Stimulated activated CD4-positive, alpha-beta T cell treated with anti-CD3 and anti-CD28 coated beads, Interleukin-4, amount 100 ng/mL, for 24 hours (primary cell): ENCODE measurements around the gene DEFB114.
"Not testable (repeated sequence)": the region's sequence is repeated elsewhere in the genome, so short reads cannot be mapped to it uniquely, and the experiment has no call there.

Experiments used
- DNase-seq: peaks from one replicate; pipeline ENCODE4 v3.0.0-alpha.2; 2020

The DEFB114 gene

GRCh38 chr6:49964064-49964463 lies at the start of gene DEFB114:
Gene DEFB114, minus strand, starts transcription at chr6:49964164. Its CDS starts 59 bp downstream, at chr6:49964105.
- no peak for DNase-seq

- no peak for DNase-seq
Observed at GRCh38 chr6:50007819-50008218, 43.9 kb upstream of the DEFB114 start.

- no peak for DNase-seq
Observed at GRCh38 chr6:50003139-50003538, 39.2 kb upstream of the DEFB114 start.

- DNase-seq, result no peak
Observed at GRCh38 chr6:49995278-49995677, 31.3 kb upstream of the DEFB114 start.

- no peak for DNase-seq
Observed at GRCh38 chr6:49988900-49989299, 24.9 kb upstream of the DEFB114 start.

GRCh38 chr6:49987749-49988148 lies 23.8 kb upstream of the DEFB114 start:
- no peak for DNase-seq

- DNase-seq, result no peak
Observed at GRCh38 chr6:49986551-49986950, 22.6 kb upstream of the DEFB114 start.

- DNase-seq, result no peak
Observed at GRCh38 chr6:49982046-49982445, 18.1 kb upstream of the DEFB114 start.

- no peak for DNase-seq
Observed at GRCh38 chr6:49980898-49981297, 16.9 kb upstream of the DEFB114 start.

GRCh38 chr6:49979584-49979983 lies 15.6 kb upstream of the DEFB114 start:
- DNase-seq, result no peak

GRCh38 chr6:49978332-49979226 lies 14.6 kb upstream of the DEFB114 start:
- DNase-seq, result no peak

GRCh38 chr6:49969605-49970004 lies 5.6 kb upstream of the DEFB114 start, which contains the start of gene DEFB113:
Gene DEFB113, minus strand, starts transcription at chr6:49969625. Its CDS starts 0 bp downstream, at chr6:49969625.
- no peak for DNase-seq

GRCh38 chr6:49966823-49967222 lies 2.9 kb upstream of the DEFB114 start:
- DNase-seq, result no peak

GRCh38 chr6:49966334-49966733 lies 2.4 kb upstream of the DEFB114 start:
- no peak for DNase-seq

GRCh38 chr6:49958180-49958579 lies 5.8 kb downstream of the DEFB114 start:
- DNase-seq, result no peak

GRCh38 chr6:49955847-49956246 lies 8.1 kb downstream of the DEFB114 start:
- DNase-seq, result no peak

GRCh38 chr6:49951926-49952325 lies 12.0 kb downstream of the DEFB114 start:
- no peak for DNase-seq

GRCh38 chr6:49950415-49950751 lies 13.6 kb downstream of the DEFB114 start:
- no peak for DNase-seq

GRCh38 chr6:49949062-49949461 lies 14.9 kb downstream of the DEFB114 start:
- DNase-seq, result no peak

- DNase-seq, result no peak
Observed at GRCh38 chr6:49946835-49947234, 17.1 kb downstream of the DEFB114 start.

GRCh38 chr6:49944068-49944467 lies 19.9 kb downstream of the DEFB114 start:
- DNase-seq, result not testable (repeated sequence)

- DNase-seq, result no peak
Observed at GRCh38 chr6:49939993-49940498, 23.9 kb downstream of the DEFB114 start.

- no peak for DNase-seq
Observed at GRCh38 chr6:49937811-49938210, 26.2 kb downstream of the DEFB114 start.

- no peak for DNase-seq
Observed at GRCh38 chr6:49937017-49937416, 26.9 kb downstream of the DEFB114 start.

GRCh38 chr6:49935387-49935786 lies 28.6 kb downstream of the DEFB114 start:
- DNase-seq, result no peak
